DMS53 (cell line): ENCODE results near the gene SLC15A4.
"Not testable (repeated sequence)": the region's sequence is repeated elsewhere in the genome, so short reads cannot be mapped to it uniquely, and the experiment has no call there.

Source experiments
- DNase-seq: peaks from one replicate; lab custom pipeline; 2025; lab: John Stamatoyannopoulos, UW

SLC15A4 gene

GRCh38 chr12:128844031-128844635, 20.4 kb upstream of the SLC15A4 start:
- DNase-seq = peak; percentile 34

DNA sequence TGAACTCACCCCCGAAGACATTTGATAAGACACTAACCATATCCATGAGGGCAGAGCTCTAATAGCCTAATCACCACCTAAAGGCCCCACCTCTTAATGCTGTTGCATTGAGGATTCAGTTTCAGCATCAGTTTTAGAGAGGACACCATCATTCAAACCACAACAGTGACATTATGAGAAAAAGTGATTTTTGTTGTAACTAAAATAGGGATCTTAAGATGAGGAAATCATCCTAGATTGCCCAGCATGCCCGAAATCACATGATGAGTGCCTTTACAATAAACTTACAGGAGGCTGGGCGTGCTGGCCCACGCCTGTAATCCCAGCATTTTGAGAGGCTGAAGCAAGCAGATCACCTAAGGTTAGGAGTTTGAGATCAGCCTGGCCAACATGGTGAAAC, 19.8 kb upstream of the SLC15A4 start:
- no peak for DNase-seq

- no peak for DNase-seq
Observed at GRCh38 chr12:128842579-128842978, 18.8 kb upstream of the SLC15A4 start.

GRCh38 chr12:128840862-128841468, 17.2 kb upstream of the SLC15A4 start:
- DNase-seq = peak; percentile 41

DNA sequence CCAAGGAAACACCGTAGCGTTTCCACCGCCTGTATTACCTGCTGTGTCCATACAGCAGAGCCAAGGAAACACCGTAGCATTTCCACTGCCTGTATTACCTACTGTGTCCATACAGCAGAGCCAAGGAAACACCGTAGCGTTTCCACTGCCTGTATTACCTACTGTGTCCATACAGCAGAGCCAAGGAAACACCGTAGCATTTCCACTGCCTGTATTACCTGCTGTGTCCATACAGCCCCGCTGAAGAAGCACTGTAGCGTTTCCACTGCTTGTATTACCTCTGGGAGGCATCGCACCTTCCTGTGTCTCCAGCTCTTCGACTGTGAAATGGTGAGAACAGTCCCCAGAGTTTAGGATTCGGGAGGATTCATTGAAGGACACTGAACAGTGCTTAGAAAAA, 16.1 kb upstream of the SLC15A4 start:
- not testable (repeated sequence) for DNase-seq

DNA sequence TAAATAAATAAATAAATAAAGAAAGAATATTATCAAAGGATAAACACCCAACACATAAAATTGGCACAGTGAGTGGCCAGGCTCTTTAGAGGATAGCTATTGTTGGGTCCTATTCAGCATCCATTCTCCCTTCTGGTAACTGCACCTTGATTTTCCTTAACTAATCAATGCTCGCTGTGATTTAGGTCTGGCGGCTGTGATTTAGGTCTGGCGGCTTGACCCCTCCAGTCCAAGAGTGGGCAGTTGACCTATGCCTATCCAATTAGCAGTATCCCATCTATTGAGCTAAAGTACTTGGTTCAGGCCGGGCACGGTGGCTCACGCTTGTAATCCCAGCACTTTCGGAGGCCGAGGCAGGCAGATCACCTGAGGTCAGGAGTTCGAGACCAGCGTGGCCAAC, 9.7 kb upstream of the SLC15A4 start:
- DNase-seq = no peak

DNA sequence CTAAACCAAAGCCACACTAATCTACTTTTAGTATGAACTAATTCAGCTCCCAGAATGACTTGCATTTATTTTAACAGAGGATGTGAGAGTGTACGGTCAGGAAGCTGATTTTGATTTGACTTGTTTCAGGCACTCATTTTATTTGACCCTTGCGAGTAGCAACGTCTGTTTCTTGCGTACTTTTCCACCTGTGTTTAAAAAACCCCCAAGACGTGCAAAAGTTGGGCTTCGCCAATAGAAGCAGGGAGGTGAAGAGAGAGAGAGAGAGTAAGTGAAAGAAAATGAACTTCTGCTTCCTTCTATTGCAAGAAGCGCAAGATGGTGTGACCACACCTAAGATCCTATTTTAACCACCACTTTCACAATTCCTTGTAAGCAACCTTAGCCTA, 6.7 kb upstream of the SLC15A4 start:
- no peak for DNase-seq

GRCh38 chr12:128829861-128830504, 6.2 kb upstream of the SLC15A4 start:
- peak; percentile 20 for DNase-seq

DNA sequence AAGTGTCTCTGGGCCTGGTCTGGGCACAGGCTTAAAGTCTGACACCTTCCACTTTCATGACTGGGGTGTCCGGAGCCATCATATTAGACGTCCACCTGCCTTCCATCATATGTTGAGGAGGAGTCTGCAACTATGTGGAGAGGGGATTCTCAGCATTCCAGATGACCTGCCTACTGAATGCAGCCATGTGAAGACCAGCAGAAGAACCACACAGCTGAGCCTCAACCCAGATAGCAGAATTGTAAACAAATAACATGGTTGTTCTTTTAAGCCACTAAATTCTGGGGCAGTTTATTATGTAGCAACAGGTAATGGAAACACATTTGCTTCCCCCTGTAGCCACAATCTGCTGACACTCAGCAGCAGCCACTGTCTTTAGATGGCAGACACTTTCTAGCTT, 4.0 kb upstream of the SLC15A4 start:
- DNase-seq = no peak

DNA sequence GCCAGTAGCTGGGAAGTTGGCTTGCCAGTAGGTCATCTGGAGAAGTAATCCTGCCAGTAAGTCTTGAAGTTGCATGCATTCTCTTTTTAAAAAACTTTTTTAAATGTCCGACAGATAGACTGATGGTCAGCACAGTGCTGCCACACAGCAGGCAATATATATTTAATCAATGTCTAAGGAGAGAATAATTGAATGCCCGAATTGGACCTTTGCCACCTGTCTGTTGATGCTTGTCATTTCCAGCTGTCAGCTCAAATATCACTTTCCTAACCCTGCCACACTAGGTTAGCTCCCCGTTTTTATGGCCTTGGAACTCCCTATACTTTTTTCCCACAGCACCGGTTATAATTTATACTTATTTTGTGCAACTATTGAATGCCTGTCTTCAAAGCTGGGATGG, 2.1 kb upstream of the SLC15A4 start:
- DNase-seq = no peak

DNA sequence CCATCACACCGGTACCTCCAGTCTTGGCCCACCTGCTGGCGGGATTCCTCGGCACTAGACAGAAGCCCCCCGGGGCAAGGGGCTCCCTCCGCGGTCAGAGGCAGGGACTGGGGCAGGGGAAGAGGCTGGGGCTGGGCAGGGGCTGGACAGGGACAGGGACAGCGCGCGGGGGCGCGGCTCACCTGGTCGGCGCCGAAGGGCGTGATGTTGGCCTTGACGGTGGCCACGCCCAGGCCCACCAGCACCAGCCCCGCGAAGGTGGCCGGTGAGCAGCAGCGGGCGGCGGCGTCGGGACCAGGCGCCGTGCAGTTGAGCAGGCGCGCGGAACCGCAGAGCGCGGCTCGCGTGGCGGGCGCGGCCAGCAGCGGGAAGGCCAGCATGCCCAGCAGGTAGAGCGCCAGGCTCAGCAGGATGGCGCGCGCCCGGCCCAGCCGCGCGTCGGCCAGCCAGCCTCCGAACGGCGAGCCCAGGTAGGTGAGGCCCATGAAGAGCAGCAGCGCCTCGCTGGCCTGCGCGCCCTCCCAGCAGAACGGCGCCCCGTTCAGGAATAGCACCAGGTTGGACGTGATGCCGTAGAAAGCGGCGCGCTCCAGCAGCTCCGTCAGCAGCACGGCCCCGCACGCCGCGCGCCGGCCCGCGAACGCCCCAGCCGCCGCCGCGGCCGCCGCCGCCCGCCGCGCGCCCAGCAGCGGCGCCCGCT, 392 bp downstream of the SLC15A4 start:
- peak; percentile 86 for DNase-seq

DNA sequence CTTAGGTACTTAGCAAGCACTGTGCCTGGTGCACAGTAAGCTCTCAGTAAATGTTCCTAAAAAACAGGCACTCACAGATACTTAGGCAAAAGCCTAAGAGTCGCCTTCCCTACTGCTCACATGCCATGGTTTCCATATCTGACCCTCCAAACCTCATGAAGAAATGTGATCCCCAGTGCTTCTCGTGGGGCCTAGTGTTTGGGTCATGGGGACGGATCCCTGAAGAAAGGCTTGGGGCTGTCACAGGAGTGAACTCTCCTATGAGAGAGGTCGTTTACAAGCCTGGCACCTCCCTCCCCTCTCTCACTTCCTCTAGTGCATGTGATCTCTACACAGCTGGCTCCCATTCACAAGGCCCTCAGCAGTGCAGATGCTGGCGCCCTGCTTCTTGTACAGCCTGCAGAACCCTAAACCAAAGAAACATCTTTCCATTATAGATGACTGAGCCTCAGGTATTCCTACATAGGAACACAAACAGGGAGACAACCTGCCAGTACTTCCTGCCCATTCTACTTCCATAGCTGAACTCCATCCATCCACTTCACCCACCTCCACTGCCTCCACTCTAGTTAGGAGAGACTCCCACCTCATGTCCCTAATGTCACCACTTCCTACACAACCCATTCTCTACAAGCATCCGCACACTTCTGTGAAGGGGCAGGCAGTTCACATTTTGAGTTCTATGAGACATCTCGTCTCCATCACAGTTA, 2.9 kb downstream of the SLC15A4 start:
- DNase-seq = no peak

GRCh38 chr12:128820253-128820652, 3.5 kb downstream of the SLC15A4 start:
- no peak for DNase-seq

- no peak for DNase-seq
Observed at GRCh38 chr12:128819293-128820144, 4.2 kb downstream of the SLC15A4 start.

DNA sequence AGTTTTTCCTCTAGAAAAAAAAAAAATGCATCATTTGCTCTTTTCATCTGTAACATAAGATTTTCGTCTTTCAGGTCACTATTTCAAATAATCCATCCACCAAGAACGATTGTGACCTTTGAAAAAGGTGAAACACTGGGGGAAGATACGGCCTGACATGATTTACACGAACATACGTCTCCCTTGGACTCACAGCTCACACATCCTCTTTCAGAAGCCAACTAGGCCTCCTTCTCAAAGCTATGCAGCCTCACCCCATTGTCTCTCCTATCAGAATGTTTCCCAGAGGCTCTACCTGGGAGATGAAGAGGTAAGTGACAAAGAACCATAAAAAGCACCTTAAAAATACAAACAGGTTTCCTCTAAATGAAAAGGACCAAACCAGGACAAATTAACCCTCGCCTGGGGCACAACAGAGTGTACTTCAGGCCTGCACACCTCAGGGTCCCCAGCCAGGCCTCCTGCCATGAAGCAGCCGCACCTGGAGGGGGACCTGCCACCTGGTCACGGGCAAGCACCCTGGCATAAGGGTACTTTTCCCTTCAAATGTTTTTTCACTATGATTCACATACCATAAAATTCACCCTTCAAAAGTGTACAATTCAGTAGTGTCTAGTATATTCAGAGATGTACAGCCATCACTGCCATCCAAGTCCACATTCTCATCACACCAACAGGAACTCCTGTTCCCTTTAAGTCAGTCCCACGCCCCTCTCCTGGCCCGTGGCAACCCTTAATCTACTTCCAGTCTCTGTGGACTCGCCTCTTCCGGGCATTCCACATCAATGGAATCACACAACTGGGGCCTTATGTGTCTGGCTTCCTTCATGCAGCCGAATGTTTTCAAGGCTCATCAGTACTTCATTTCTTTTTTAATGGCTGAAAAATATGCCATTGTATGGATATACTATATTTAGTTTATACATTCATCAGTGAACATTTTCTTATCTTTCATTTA, 5.4 kb downstream of the SLC15A4 start:
- DNase-seq = no peak

DNA sequence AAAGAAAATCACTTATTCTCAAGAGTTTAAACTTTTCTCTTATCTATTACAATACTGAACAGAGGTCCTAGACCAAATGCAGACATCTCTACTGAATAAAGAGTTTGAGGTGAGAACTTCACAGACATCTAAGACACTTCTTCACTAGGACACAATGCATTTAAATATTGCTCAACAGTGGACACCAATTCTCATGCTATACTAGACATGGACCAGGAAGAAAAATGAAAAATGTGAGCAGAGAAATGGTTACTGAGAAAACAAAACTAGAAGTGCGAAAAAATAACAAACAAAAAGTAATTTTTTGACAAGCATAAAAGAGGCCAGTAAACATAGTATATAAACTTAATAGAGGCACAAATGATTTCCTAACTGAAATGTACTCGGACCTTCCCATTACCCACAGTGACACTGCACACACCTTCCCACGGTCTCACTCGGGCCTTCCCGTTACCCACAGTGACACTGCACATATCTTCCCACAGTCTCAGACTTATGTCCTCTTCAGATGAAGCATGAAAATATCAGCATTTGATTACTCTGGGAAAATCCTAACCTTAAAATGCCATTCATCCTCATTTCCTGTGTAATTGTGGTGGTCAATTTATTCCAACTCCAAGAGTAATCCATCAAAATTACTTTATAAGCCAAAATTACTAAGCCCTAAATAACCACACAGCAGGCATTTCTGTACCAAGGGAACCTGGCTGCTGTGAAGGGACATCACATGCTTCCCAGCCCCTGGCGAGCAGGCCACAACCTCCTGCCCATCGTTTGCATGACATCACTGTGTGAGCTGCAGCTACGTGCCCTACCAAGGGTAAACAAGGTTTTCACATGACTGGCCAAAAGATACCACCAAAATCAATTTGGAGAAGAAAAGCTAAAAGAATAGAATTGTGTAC, 6.4 kb downstream of the SLC15A4 start:
- no peak for DNase-seq

DNA sequence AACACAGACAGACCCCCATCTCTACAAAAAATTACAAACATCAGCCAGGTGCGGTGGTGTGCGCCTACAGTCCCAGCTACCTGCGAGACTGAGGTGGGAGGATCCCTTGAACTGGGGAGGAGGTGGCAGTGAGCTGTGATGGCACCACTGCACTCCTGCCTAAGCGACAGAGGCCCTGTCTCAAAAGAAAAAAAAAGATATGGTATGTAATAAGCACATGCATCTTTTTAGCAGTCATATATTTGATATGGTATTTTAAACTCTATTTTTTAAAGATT, 7.2 kb downstream of the SLC15A4 start:
- no peak for DNase-seq

- no peak for DNase-seq
Observed at GRCh38 chr12:128815779-128816642, 7.7 kb downstream of the SLC15A4 start.
